Measurements from ENCODE around the gene SEMA6D.

GRCh38 chr15:47673232-47673761, 44.0 kb upstream of the SEMA6D start:
- no peak for TF ChIP-seq POLR2A (IDR thresholded peaks at IDR 0.05; ENCODE audit: low read length)
- TF ChIP-seq GATA1 (IDR thresholded peaks at IDR 0.05; ENCODE audit: low read depth, low read length): no peak
